GOT3 (cell line): Measurements from ENCODE around the gene PITPNC1.
A peak's percentile ranks its signal among the peaks of the same experiment; 100 is the strongest.
"Not testable (repeated sequence)": the region's sequence is repeated elsewhere in the genome, so short reads cannot be mapped to it uniquely, and the experiment has no call there.

Source experiments
- DNase-seq: peaks from one replicate; lab custom pipeline; 2025; ENCODE audit warnings: mixed read lengths; lab: John Stamatoyannopoulos, UW

Gene PITPNC1

GRCh38 chr17:67516571-67516970 lies 139.5 kb downstream of the PITPNC1 start:
- not testable (repeated sequence) for DNase-seq

- DNase-seq: no peak
These were observed 140.2 kb downstream of the PITPNC1 start for GRCh38 chr17:67517325-67517724.

DNA sequence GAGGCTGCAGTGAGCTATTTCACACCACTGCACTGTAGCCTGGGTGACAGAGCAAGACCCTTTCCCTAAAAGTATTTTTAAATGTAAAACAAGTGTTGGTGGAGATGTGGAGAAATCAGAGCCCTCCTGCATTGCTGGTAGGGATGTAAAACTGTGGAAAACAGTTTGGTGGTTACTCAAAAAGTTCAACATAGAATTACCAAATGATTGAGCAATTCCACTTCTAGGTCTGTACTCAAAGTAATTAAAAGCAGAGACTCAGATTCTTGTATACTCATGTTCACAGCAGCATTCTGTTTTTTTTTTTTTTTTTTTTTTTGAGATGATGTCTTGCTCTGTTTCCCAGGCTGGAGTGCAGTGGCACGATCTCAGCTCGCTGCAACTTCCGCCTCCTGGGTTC lies 141.8 kb downstream of the PITPNC1 start:
- DNase-seq: no peak

GRCh38 chr17:67519801-67520251 lies 142.7 kb downstream of the PITPNC1 start:
- DNase-seq: no peak

- DNase-seq: no peak
These were observed 143.3 kb downstream of the PITPNC1 start for GRCh38 chr17:67520252-67520906.

- DNase-seq: no peak
These were observed 144.1 kb downstream of the PITPNC1 start for GRCh38 chr17:67520916-67521774.

GRCh38 chr17:67521775-67522069 lies 144.6 kb downstream of the PITPNC1 start:
- DNase-seq: no peak

- DNase-seq: no peak
These were observed 146.0 kb downstream of the PITPNC1 start for GRCh38 chr17:67523101-67523500.

DNA sequence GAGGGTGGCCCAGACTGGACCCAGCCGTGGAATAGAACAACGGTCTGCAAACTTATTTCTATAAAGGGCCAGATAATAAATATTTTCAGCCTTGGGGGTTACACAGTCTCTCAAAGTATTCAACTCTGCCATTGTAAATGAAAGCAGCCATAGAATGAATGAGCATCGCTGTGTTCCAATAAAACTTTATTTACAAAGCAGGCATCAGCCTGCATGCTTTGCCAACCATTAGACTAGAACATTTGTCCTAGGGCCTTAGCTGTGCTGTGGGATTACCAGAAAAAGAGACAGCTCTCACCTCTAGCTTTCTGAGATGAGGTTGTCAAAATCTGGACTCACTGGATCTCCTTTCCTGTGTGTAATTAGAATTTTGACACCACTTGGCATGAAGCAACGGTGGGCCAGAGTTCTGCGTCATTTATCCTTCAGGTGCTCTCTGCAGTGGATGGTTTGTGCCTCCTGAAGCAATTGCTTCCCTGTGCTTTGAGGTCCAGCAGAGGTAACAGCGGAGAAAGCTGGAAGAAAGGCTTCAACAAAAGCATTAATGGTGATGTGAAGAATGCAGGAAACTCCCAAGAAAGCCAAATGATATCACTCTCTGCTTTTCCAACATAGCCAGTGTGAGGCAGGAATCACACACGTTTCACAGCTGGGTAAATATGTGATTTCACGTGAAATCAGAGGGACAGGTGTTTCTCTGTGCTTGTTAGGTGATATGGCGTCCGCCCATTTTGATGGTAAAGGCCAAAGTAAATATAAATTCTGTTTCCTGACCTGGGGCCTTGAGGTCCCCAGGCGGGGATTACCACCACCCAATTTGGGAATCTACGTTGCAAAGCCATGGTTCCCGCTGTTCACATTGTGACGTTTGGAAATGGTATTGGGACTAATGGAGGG lies 148.4 kb downstream of the PITPNC1 start:
- DNase-seq: no peak

DNA sequence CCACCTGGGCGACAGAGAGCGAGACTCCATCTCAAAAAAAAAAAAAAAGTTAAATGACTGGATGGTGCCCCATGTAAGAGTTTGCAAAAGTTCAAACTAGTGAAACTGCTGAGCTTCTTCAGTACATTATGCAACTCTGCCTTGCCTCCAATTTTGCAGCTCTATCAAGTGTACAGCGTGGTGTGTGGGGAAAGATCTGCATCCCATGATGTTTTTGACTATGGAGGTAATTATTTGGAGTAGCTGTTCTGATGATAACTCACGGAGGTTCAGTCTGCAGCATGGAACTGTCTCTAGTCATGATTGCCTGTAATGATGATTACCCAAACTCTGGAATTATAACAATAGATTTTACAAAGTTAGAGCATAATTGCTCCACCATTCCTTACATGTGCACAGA lies 149.6 kb downstream of the PITPNC1 start:
- DNase-seq: no peak

DNA sequence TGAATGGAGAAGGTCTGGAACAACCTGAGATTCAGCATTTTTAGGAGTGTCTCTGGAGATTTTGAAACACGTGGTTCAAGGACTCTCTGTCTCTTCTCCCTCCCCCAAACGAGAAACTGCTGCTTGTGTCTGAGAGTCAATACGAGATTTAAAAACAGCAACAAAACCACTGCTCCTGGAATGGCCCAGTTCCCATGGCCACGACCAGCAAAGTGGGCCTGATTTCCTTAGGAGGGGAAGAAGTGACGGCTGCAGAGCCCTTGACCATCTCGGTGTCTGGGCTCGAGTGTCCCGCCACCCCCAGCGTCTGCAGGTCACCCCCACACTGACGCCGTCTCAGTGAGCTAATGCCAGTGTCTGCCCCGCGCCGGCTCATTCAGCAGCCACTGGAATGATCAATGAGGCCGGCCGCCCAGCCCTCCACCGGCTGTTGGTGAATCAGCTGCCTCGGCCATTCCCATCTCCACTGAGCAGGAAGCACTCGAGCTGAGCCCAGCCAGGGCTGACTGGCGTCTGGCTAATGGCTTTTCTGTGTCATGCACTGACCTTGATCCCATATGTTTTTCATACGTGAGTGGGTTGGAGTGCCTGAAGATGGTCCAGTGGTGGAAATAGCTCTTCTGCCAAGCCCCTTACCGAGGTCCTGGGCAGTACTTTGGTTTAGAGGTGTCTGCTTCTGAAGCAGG lies 151.8 kb downstream of the PITPNC1 start:
- DNase-seq: peak; percentile 62

DNA sequence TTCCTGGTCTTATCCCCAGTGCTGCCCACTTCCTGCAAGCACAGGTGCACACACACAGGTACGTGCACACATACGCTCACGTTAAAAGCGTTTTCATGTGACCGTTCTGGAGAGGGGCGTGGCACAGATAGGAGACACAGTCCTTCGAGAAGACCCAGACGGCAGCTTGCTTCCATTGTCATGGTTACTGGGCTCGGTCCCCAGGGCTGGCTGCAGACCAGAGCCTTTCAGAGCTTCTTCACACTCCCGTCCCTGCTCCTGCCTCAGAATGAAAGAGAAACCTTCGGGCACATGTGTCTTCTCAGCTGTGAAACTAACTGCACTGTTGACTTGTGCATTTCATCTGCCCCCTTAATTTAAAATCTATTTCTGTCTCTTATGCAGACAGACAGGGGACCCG lies 154.2 kb downstream of the PITPNC1 start:
- DNase-seq: no peak

GRCh38 chr17:67532326-67532871 lies 155.3 kb downstream of the PITPNC1 start:
- no peak for DNase-seq

DNA sequence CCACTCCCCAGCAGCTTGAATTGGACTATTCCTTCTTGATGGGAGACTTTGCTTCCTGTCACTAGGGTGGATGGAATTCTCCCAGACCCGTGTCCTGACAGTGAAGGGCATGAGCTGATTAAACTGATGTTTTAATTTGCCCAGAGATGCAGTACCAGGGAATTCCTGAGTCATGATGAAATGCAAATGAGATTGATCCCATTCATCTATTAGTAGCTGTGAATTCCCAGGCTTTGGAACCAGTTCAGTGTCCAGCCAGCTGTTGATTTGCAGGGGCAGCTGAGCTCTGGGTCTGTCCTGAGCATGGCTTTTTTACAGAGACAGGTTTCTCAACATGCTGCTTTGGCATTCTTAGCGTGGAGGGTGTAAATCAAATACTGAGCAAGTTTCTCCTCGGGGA lies 157.9 kb downstream of the PITPNC1 start:
- no peak for DNase-seq

- no peak for DNase-seq
These were observed 165.4 kb downstream of the PITPNC1 start for GRCh38 chr17:67542219-67543114.

DNA sequence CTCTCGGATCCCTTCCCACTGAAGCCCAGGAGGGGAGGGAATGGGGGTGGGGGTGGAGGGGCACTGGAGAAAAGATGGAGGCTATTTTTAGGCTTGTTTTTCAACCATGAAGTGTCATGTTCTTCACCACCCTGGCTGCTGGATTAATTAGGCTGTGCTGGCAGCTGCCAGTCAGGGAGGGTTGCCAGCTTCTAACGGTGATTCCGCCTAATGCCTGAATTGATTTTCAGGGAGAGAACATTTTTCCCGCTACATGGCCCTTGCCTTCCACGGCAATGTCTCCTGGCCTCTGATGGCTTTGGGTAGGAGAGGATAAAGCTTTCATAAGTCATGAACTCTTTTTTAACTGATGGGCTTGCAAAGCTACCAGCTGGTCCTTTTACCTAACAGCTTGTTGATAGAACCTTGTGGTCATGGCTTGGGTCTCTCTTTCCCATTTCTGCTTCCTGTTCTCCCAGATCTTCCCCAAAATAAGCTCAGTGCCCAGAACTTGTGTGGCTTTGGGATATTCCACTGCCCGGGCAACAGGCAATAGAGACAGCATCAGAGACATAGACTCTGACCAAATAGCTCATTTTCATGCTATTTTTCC lies 167.4 kb downstream of the PITPNC1 start:
- DNase-seq: no peak

DNA sequence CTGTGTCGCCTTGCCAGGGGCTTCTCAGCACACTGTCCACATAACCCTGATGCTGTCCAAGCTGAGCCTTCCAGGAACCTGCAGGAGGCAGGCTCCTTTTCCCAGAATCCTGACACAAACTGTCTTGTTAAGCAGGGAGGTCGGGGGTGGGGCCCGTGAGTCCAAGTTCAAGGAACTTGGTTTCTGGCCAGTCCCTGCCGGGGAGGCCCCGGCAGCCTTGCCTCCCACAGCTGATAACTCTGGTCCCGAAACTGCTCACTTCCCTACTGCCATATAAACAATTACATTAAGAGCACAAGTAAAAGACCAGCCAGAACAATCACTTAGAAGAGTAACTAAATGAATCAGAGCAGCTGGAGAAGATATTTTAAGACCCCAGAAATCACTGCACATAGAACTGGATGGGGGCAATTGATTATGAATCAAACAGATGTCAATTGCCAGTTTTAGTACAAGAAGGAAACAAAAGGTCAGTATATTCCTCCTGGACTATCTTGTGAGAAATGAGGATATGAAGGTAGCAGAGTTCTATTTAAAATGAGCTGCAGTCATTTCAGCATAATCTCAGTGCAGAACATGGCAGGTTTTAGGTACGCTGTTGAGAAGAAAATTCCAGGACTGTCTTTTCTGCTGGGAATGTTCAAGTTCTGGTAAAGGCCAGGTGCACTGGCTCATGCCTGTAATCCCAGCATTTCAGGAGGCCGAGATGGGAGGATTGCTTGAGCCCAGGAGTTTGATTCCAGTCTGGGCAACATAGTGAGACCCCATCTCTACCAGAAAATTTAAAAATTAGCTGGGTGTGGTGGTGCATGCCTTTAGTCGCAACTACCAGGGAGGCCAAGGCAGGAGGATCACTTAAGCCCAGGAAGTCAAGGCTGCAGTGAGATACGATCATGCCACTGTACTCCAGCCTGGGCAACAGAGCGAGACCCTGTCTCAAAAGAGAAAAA lies 169.8 kb downstream of the PITPNC1 start:
- DNase-seq: no peak

GRCh38 chr17:67548693-67549092 lies 171.6 kb downstream of the PITPNC1 start:
- no peak for DNase-seq

DNA sequence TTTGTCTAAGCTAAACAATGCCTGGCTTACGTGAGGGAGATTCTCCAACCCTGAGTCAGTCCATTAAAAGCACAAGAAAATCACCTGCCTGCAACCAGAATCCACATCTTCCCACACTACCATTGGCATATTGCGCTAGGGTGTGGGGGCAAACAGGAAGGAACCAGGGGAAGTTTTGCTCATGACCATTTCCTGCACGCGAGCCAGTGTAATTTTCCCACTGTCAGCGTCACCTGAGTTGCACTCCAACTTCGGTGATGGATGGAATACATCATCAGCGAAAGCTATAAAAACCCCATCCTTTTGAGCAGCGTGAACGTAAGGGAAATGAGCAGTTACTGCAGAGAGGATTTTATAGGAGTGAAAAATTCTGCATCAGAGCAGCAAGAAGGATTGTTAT lies 172.7 kb downstream of the PITPNC1 start:
- no peak for DNase-seq
